Natural killer cell (primary cell): Measurements from ENCODE around the gene CRKL. TPM values are rescaled to one million over a fixed set of nuclear protein-coding genes. Genes with fewer than 3 reads are reported as not detected.

Experiments used
- ATAC-seq, 3 donors: fragments of 150-1000 bp in 2 of 3; fragments of 200-7000 bp in 1 of 3; cut with Tn5 transposase; 1 replicate in 1 of 3; 2 replicates in 2 of 3; pipeline ENCODE4 v1.10.0; 2021; ENCODE audit warnings: mild to moderate bottlenecking in 2 of 3, moderate library complexity in 2 of 3
- DNase-seq, 2 donors: peaks; one replicate each; pipeline versions ENCODE4 v3.0.0 to v3.0.0-alpha.2; 2013 to 2021; ENCODE audit warnings: mixed read lengths in 1 of 2
- H3K27ac ChIP-seq: one replicate; pipeline ENCODE4 v1.5.1; 2013; ENCODE audit warnings: mild to moderate bottlenecking, low read length
- H3K27me3 ChIP-seq: one replicate; pipeline ENCODE4 v1.6.1; 2013; ENCODE audit warnings: low read length; ENCODE audit not compliant: control insufficient read depth, insufficient read depth
- H3K36me3 ChIP-seq: one replicate; pipeline ENCODE4 v1.6.1; 2013; ENCODE audit warnings: low read length; ENCODE audit not compliant: control insufficient read depth, insufficient read depth
- H3K4me1 ChIP-seq: one replicate; pipeline ENCODE4 v1.6.1; 2013; ENCODE audit warnings: low read length; ENCODE audit not compliant: control insufficient read depth, insufficient read depth
- H3K4me3 ChIP-seq: one replicate; pipeline ENCODE4 v1.5.1; 2013; ENCODE audit warnings: low read length
- H3K9me3 ChIP-seq: one replicate; pipeline ENCODE4 v1.6.1; 2013; ENCODE audit warnings: low read length; ENCODE audit not compliant: control insufficient read depth, insufficient read depth
- H3K27ac Mint-ChIP-seq, 2 donors: one replicate each; pipeline ENCODE4 v1.8.0; 2022; ENCODE audit warnings: mild to moderate bottlenecking in 2 of 2, mixed read lengths in 2 of 2, moderate library complexity in 1 of 2
- H3K27me3 Mint-ChIP-seq, 2 donors: one replicate each; pipeline ENCODE4 v1.8.0; 2022; ENCODE audit warnings: low read depth in 2 of 2, mixed read lengths in 2 of 2
- H3K36me3 Mint-ChIP-seq: one replicate; pipeline ENCODE4 v1.8.0; 2022; ENCODE audit warnings: mixed read lengths
- H3K4me1 Mint-ChIP-seq, 2 donors: one replicate each; pipeline ENCODE4 v1.8.0; 2022; ENCODE audit warnings: mixed read lengths in 2 of 2
- H3K4me3 Mint-ChIP-seq: one replicate; pipeline ENCODE4 v1.8.0; 2022; ENCODE audit warnings: mild to moderate bottlenecking, moderate library complexity, mixed read lengths
- H3K9me3 Mint-ChIP-seq, 2 donors: one replicate each; pipeline ENCODE4 v1.8.0; 2022; ENCODE audit warnings: mixed read lengths in 2 of 2
- WGBS: methylation state at CpG from one replicate; pipeline ENCODE4 v1.1.7; 2013; ENCODE audit warnings: missing lambda C conversion rate; ENCODE audit not compliant: insufficient coverage; 5-methylcytosine and 5-hydroxymethylcytosine counted together
- intact Hi-C: fragments of 100-400 bp; cut with micrococcal nuclease; formaldehyde crosslinking; loops from one replicate; pipeline ENCODE4 v1.14.2; 2022
- total RNA-seq, 4 donors: library from RNA; stranded (reverse); fragments of 120-200 nt in 1 of 4; gene quantifications; one replicate each; pipeline versions ENCODE4 v1.2.3 to v1.2.4, GENCODE V29; 2013 to 2022
- TF ChIP-seq, protein P1 (sequence below): fragments of 200-600 bp; IDR thresholded peaks from one replicate; pipeline ENCODE4 v1.8.0; 2022; ENCODE audit warnings: antibody characterized with exemption

The CRKL gene
- total RNA-seq, 3 donors from 2014 or later (not counting 1 experiment from before 2014, with no cell fraction given), result 50.7 to 71.2 (median 67.4) TPM

DNA sequence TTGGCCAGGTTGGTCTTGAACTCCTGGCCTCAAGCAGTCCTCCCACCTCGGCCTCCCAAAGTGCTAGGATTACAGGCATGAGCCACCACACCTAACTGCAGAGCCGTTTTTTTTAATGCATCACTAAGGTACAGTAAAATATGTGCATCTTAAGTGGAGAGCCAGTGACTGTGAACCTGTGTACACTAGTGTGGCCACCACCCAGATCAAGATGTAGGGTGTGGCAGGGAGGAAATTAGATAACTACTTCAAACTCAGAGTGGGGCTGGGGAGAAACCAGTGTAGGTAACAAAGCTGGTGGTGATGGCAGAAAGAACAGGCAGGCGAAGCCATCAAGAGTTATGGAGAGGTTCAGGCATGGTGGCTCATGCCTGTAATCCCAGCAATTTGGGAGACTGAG lies 44.0 kb upstream of the CRKL start:
- no peaks in the 10 kb centered on the region for H3K27me3 Mint-ChIP-seq
- no peak for ATAC-seq
- Histone ChIP-seq H3K4me1 (peaks cover 6% of the 10 kb centered on the region), H3K9me3 (no peaks in the 10 kb centered on the region), H3K4me3 (no peak overlapping the region), H3K36me3 (peaks cover 52% of the 10 kb centered on the region), H3K27ac (no peak overlapping the region), H3K27me3 (no peaks in the 10 kb centered on the region)
- no peak overlapping the region for H3K27ac Mint-ChIP-seq
- TF ChIP-seq, protein P1, sequence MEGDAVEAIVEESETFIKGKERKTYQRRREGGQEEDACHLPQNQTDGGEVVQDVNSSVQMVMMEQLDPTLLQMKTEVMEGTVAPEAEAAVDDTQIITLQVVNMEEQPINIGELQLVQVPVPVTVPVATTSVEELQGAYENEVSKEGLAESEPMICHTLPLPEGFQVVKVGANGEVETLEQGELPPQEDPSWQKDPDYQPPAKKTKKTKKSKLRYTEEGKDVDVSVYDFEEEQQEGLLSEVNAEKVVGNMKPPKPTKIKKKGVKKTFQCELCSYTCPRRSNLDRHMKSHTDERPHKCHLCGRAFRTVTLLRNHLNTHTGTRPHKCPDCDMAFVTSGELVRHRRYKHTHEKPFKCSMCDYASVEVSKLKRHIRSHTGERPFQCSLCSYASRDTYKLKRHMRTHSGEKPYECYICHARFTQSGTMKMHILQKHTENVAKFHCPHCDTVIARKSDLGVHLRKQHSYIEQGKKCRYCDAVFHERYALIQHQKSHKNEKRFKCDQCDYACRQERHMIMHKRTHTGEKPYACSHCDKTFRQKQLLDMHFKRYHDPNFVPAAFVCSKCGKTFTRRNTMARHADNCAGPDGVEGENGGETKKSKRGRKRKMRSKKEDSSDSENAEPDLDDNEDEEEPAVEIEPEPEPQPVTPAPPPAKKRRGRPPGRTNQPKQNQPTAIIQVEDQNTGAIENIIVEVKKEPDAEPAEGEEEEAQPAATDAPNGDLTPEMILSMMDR, result no peak
- no peak for DNase-seq
- peaks cover 4 to 5% of the 10 kb centered on the region in 2 donors for H3K4me1 Mint-ChIP-seq
- intact Hi-C loops, result no loop called here
- WGBS, result 100% methylated on average over 3 of the region's 3 CpGs
- H3K4me3 Mint-ChIP-seq, result no peak overlapping the region
- no peaks in the 10 kb centered on the region for H3K36me3 Mint-ChIP-seq
- no peaks in the 10 kb centered on the region for H3K9me3 Mint-ChIP-seq

DNA sequence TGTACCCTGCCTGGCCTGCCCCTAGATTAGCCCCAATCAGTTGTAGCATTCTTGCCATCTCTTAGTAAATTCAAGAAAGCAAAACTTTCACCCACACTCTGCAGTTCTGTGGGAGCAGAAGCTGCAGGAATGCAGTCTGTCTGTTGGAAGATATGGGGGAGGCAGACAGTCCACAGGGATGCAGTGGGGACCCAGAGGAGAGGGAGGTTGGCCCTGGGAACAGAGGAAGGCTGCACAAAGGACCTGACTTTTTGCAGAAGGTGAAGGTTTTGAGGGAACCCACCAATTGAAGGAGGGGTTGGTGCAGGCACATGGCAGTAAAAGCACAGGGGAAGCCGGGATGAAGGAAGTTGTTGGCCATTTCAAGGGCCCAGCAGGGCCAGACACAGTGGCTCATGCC lies 41.9 kb upstream of the CRKL start:
- Histone ChIP-seq H3K27me3 (no peaks in the 10 kb centered on the region), H3K4me3 (no peak overlapping the region), H3K9me3 (no peaks in the 10 kb centered on the region), H3K36me3 (peaks cover 50% of the 10 kb centered on the region), H3K27ac (no peak overlapping the region), H3K4me1 (no peaks in the 10 kb centered on the region)
- H3K4me3 Mint-ChIP-seq, result no peak overlapping the region
- intact Hi-C loops, result no loop called here
- H3K27me3 Mint-ChIP-seq, result no peaks in the 10 kb centered on the region
- WGBS, result 91% methylated on average over 1 of the region's 1 CpG
- ATAC-seq (no peak), DNase-seq (no peak)
- no peaks in the 10 kb centered on the region for H3K36me3 Mint-ChIP-seq
- TF ChIP-seq, protein P1, result no peak
- no peaks in the 10 kb centered on the region for H3K9me3 Mint-ChIP-seq
- H3K27ac Mint-ChIP-seq, result peak overlapping the region in 1 of 2 donors; percentile 49
- H3K4me1 Mint-ChIP-seq, result no peaks in the 10 kb centered on the region

DNA sequence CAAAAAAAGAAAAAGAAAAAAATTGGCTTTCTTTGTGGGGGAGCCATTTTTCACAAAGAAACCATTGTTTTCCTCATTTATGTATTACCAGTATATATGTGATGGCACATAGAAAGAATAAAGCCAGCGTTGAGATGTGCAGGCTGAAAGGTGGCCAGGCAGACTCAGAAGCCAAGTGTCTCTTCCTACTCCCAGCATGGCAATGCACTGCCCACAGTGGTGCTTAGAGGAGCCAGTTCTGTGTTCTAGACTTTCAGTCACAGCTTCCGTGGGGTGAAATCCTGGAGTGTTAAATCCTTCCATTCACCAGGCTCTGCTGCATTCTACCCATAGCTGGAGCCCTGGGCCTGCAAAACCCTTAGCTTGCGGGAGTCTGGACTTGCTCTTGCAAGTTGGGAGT lies 39.5 kb upstream of the CRKL start:
- H3K27me3 Mint-ChIP-seq, result no peaks in the 10 kb centered on the region
- no peaks in the 10 kb centered on the region for H3K9me3 Mint-ChIP-seq
- DNase-seq (no peak), ATAC-seq (no peak)
- Histone ChIP-seq H3K36me3 (peaks cover 55% of the 10 kb centered on the region), H3K4me1 (no peaks in the 10 kb centered on the region), H3K4me3 (no peak overlapping the region), H3K9me3 (no peaks in the 10 kb centered on the region), H3K27ac (no peak overlapping the region), H3K27me3 (no peaks in the 10 kb centered on the region)
- intact Hi-C loops, result no loop called here
- no peaks in the 10 kb centered on the region for H3K4me1 Mint-ChIP-seq
- no peak overlapping the region for H3K27ac Mint-ChIP-seq
- peaks cover 11% of the 10 kb centered on the region for H3K36me3 Mint-ChIP-seq
- no peak overlapping the region for H3K4me3 Mint-ChIP-seq
- WGBS, result 100% methylated on average over 3 of the region's 3 CpGs
- TF ChIP-seq, protein P1, result no peak

- no peaks in the 10 kb centered on the region for H3K9me3 ChIP-seq
- H3K27ac ChIP-seq, result no peak overlapping the region
- Mint-ChIP-seq H3K4me3 (no peak overlapping the region), H3K27me3 (no peaks in the 10 kb centered on the region), H3K36me3 (peaks cover 25% of the 10 kb centered on the region), H3K4me1 (peaks cover 9% of the 10 kb centered on the region in 2 donors), H3K27ac (peak overlapping the region in 1 of 2 donors; percentile 42), H3K9me3 (no peaks in the 10 kb centered on the region)
- WGBS, result 98% methylated on average over 3 of the region's 5 CpGs
- H3K4me1 ChIP-seq, result peaks cover 10% of the 10 kb centered on the region
- TF ChIP-seq, protein P1, result no peak
- H3K27me3 ChIP-seq, result no peaks in the 10 kb centered on the region
- DNase-seq (no peak), ATAC-seq (no peak)
- peaks cover 51% of the 10 kb centered on the region for H3K36me3 ChIP-seq
- intact Hi-C loops, result no loop called here
- no peak overlapping the region for H3K4me3 ChIP-seq
These were observed 36.0 kb upstream of the CRKL start for GRCh38 chr22:20881231-20881630.
